H1 (cell line): ENCODE data around the gene UROC1. TPM values are rescaled to one million over a fixed set of nuclear protein-coding genes. Genes with fewer than 3 reads are reported as not detected.

ENCODE experiments used
- CTCF ChIA-PET: fragments of 300-600 bp; sonication (Branson Sonifier 250); formaldehyde crosslinking; loops from one replicate; lab custom pipeline; 2021; ENCODE audit not compliant: partially characterized antibody; lab: Charles Lee
- POLR2A ChIA-PET: fragments of 300-600 bp; sonication (Branson Sonifier 250); formaldehyde crosslinking; loops from one replicate; lab custom pipeline; 2021; ENCODE audit warnings: inconsistent platforms; ENCODE audit not compliant: partially characterized antibody; lab: Charles Lee
- DNase-seq, 2 experiments: peaks; one replicate each; pipeline versions ENCODE4 v3.0.0 to v3.0.0-alpha.2; 2010 to 2022; ENCODE audit warnings: low spot score in 2 of 2, low read depth in 1 of 2, mixed read lengths in 1 of 2
- FAIRE-seq: peaks from 2 replicates; lab custom pipeline; 2011; peaks lifted over from hg19 to GRCh38; lab: Jason Lieb, UNC
- H2AFZ ChIP-seq: 2 replicates; pipeline ENCODE4 v1.8.1; 2012; ENCODE audit warnings: low read length, inconsistent platforms
- H2AK5ac ChIP-seq: 2 replicates; pipeline ENCODE4 v1.6.1; 2013; ENCODE audit warnings: low read depth, low read length
- H2BK120ac ChIP-seq: replicated peaks from 2 replicates; pipeline ENCODE3; 2013; ENCODE audit warnings: low read depth, low read length, inconsistent platforms
- H2BK12ac ChIP-seq: 2 replicates; pipeline ENCODE4 v1.6.1; 2013; ENCODE audit warnings: low read depth, low read length
- H2BK15ac ChIP-seq: 2 replicates; pipeline ENCODE4 v1.6.1; 2013; ENCODE audit warnings: low read length
- H2BK20ac ChIP-seq: 2 replicates; pipeline ENCODE4 v1.6.1; 2013; ENCODE audit warnings: low read length
- H2BK5ac ChIP-seq: 2 replicates; pipeline ENCODE4 v1.6.1; 2013; ENCODE audit warnings: low read depth, low read length
- H3K14ac ChIP-seq: 2 replicates; pipeline ENCODE4 v1.6.1; 2013; ENCODE audit warnings: inconsistent platforms; ENCODE audit not compliant: insufficient read length
- H3K18ac ChIP-seq: 2 replicates; pipeline ENCODE4 v1.6.1; 2013; ENCODE audit warnings: low read length; ENCODE audit errors: extremely low read depth
- H3K23ac ChIP-seq: 2 replicates; pipeline ENCODE4 v1.6.1; 2013; ENCODE audit warnings: inconsistent platforms; ENCODE audit not compliant: insufficient read length
- H3K23me2 ChIP-seq: 2 replicates; pipeline ENCODE4 v1.6.1; 2013; ENCODE audit warnings: low read depth, low read length
- H3K27ac ChIP-seq: 2 replicates; pipeline ENCODE4 v1.6.1; 2011; ENCODE audit warnings: low read depth, low read length, inconsistent platforms
- H3K27me3 ChIP-seq, 4 experiments: replicated peaks in 1 of 4; 1 replicate in 1 of 4; 2 replicates in 3 of 4; pipeline versions ENCODE4 v1.6.1 to v1.8.1; 2011 to 2013; ENCODE audit warnings: low read length in 3 of 4, mild to moderate bottlenecking in 3 of 4, inconsistent platforms in 2 of 4, mixed read lengths in 2 of 4, moderate library complexity in 1 of 4; ENCODE audit not compliant: control insufficient read depth in 3 of 4, insufficient read depth in 3 of 4; ENCODE audit errors: extremely low read depth in 1 of 4
- H3K36me3 ChIP-seq, 4 experiments: 2 replicates each; pipeline versions ENCODE4 v1.6.1 to v1.8.1; 2011 to 2013; ENCODE audit warnings: mild to moderate bottlenecking in 4 of 4, low read length in 3 of 4, moderate library complexity in 2 of 4, control low read depth in 1 of 4, inconsistent platforms in 1 of 4; ENCODE audit not compliant: insufficient read depth in 4 of 4, control insufficient read depth in 2 of 4
- H3K4ac ChIP-seq: replicated peaks from 2 replicates; pipeline ENCODE3; 2013; ENCODE audit warnings: low read length, low read depth, mixed read lengths, inconsistent platforms; ENCODE audit not compliant: insufficient read length
- H3K4me1 ChIP-seq, 4 experiments: replicated peaks in 1 of 4; 1 replicate in 1 of 4; 2 replicates in 3 of 4; pipeline versions ENCODE4 v1.6.1 to v1.8.1; 2011 to 2013; ENCODE audit warnings: low read length in 3 of 4, inconsistent platforms in 2 of 4, mixed read lengths in 1 of 4; ENCODE audit not compliant: insufficient read depth in 4 of 4, control insufficient read depth in 3 of 4
- H3K4me2 ChIP-seq, 2 experiments: 2 replicates each; pipeline versions ENCODE4 v1.6.1 to v1.8.1; 2011 to 2013; ENCODE audit warnings: low read depth in 2 of 2, low read length in 2 of 2, control low read depth in 1 of 2, inconsistent platforms in 1 of 2, mild to moderate bottlenecking in 1 of 2; ENCODE audit not compliant: insufficient read depth in 1 of 2
- H3K4me3 ChIP-seq, 4 experiments: fragments of 200-600, 300-600 bp in 1 of 4; sonication (generic), shearing (Covaris generic), sonication (Bioruptor Twin) in 1 of 4; 2 replicates each; pipeline versions ENCODE4 v1.5.1 to v1.8.1; 2011 to 2016; ENCODE audit warnings: low read length in 4 of 4, low read depth in 3 of 4, control low read depth in 2 of 4, inconsistent platforms in 2 of 4, mild to moderate bottlenecking in 2 of 4, mixed read lengths in 1 of 4, moderate library complexity in 1 of 4; ENCODE audit not compliant: insufficient read depth in 2 of 4; ENCODE audit errors: extremely low read depth in 1 of 4
- H3K56ac ChIP-seq: replicated peaks from 2 replicates; pipeline ENCODE3; 2013; ENCODE audit warnings: low read depth, mild to moderate bottlenecking, mixed read lengths, low read length, inconsistent platforms; ENCODE audit not compliant: insufficient read length
- H3K79me1 ChIP-seq: 2 replicates; pipeline ENCODE4 v1.6.1; 2013; ENCODE audit warnings: low read depth, low read length, control low read depth
- H3K79me2 ChIP-seq, 2 experiments: 2 replicates each; pipeline versions ENCODE4 v1.6.1 to v1.8.1; 2012 to 2013; ENCODE audit warnings: low read length in 2 of 2, mild to moderate bottlenecking in 2 of 2, inconsistent platforms in 1 of 2; ENCODE audit not compliant: insufficient read depth in 2 of 2, control insufficient read depth in 1 of 2
- H3K9ac ChIP-seq, 4 experiments: replicated peaks in 1 of 4; 1 replicate in 1 of 4; 2 replicates in 3 of 4; pipeline versions ENCODE4 v1.6.1 to v1.8.1; 2011 to 2013; ENCODE audit warnings: low read depth in 3 of 4, low read length in 3 of 4, control low read depth in 2 of 4, mild to moderate bottlenecking in 2 of 4, moderate library complexity in 2 of 4, inconsistent platforms in 1 of 4; ENCODE audit errors: extremely low read depth in 1 of 4
- H3K9me3 ChIP-seq, 2 experiments: 2 replicates each; pipeline versions ENCODE4 v1.6.1 to v1.8.1; 2012 to 2013; ENCODE audit warnings: mild to moderate bottlenecking in 2 of 2, moderate library complexity in 2 of 2, control low read depth in 1 of 2, inconsistent platforms in 1 of 2, low read depth in 1 of 2, low read length in 1 of 2, mixed read lengths in 1 of 2; ENCODE audit not compliant: insufficient read depth in 2 of 2
- H4K20me1 ChIP-seq, 2 experiments: replicated peaks in 1 of 2; 2 replicates each; pipeline versions ENCODE3 to v1.8.1; 2011 to 2013; ENCODE audit warnings: inconsistent platforms in 2 of 2, low read length in 2 of 2, mild to moderate bottlenecking in 1 of 2; ENCODE audit not compliant: insufficient read depth in 2 of 2, control insufficient read depth in 1 of 2
- H4K5ac ChIP-seq: 2 replicates; pipeline ENCODE4 v1.6.1; 2013; ENCODE audit warnings: low read length, low read depth, mixed read lengths, inconsistent platforms; ENCODE audit not compliant: insufficient read length
- H4K8ac ChIP-seq: 2 replicates; pipeline ENCODE4 v1.8.0; 2013; ENCODE audit warnings: mild to moderate bottlenecking, moderate library complexity, low read length, inconsistent platforms; ENCODE audit not compliant: insufficient read depth; ENCODE audit errors: extremely low read depth
- H4K91ac ChIP-seq: replicated peaks from 2 replicates; pipeline ENCODE3; 2013; ENCODE audit warnings: low read length, mixed read lengths, inconsistent platforms; ENCODE audit not compliant: insufficient read length
- BCL11A ChIP-seq, 2 experiments: IDR thresholded peaks; one replicate each; pipeline ENCODE4 v1.6.1; 2011; ENCODE audit warnings: low read depth in 2 of 2, low read length in 2 of 2, mild to moderate bottlenecking in 2 of 2
- CBX5 ChIP-seq: fragments of 300-800, 300-1000 bp; sonication (generic); IDR thresholded peaks from 2 replicates; pipeline ENCODE4 v1.7.1; 2016; ENCODE audit warnings: antibody characterized with exemption, low read length, low read depth
- CEBPB ChIP-seq: IDR thresholded peaks from 2 replicates; pipeline ENCODE4 v1.6.1; 2012; ENCODE audit warnings: low read depth, low read length
- EGR1 ChIP-seq: IDR thresholded peaks from 2 replicates; pipeline ENCODE4 v1.6.1; 2011; ENCODE audit warnings: low read depth, low read length, borderline replicate concordance
- HDAC2 ChIP-seq, 2 experiments: fragments of 300-600 bp in 1 of 2; sonication (generic) in 1 of 2; IDR thresholded peaks; 2 replicates each; pipeline ENCODE4 v1.6.1; 2011 to 2012; ENCODE audit warnings: low read depth in 2 of 2, low read length in 2 of 2, mild to moderate bottlenecking in 2 of 2, moderate library complexity in 2 of 2, borderline replicate concordance in 1 of 2, inconsistent platforms in 1 of 2
- RAD21 ChIP-seq, 2 experiments: IDR thresholded peaks in 1 of 2; conservative IDR thresholded peaks in 1 of 2; 2 replicates each; pipeline ENCODE4 v1.6.1; 2011; ENCODE audit warnings: low read depth in 2 of 2, low read length in 2 of 2, improper control_type of control experiment in 1 of 2, inconsistent platforms in 1 of 2, mild to moderate bottlenecking in 1 of 2, moderate library complexity in 1 of 2
- YY1 ChIP-seq: IDR thresholded peaks from 2 replicates; pipeline ENCODE4 v1.6.1; 2011; ENCODE audit warnings: low read depth, mild to moderate bottlenecking, low read length
- ZNF274 ChIP-seq: IDR thresholded peaks from 2 replicates; pipeline ENCODE4 v1.7.0; 2012; ENCODE audit warnings: low read length, borderline replicate concordance; ENCODE audit errors: extremely low read depth
- WGBS, 2 experiments: shearing (Covaris generic) in 1 of 2; methylation state at CpG; one replicate each; pipeline versions ENCODE4 v1.1.6 to v1.1.7; 2013 to 2015; ENCODE audit warnings: low lambda C conversion rate in 2 of 2, mixed read lengths in 2 of 2, inconsistent platforms in 1 of 2, low coverage in 1 of 2, missing lambda C conversion rate in 1 of 2; ENCODE audit not compliant: insufficient replicate concordance in 2 of 2, insufficient coverage in 1 of 2, insufficient read length in 1 of 2; ENCODE audit errors: extremely low coverage in 1 of 2, missing lambda C conversion rate in 1 of 2; 5-methylcytosine and 5-hydroxymethylcytosine counted together
- polyA plus RNA-seq, 7 experiments: library from polyadenylated mRNA; depleted of rRNA in 3 of 7; stranded (reverse) in 5 of 7; unstranded in 2 of 7; fragments of >200 nt in 5 of 7; fragments of 200-250 nt in 2 of 7; gene quantifications; 1 replicate in 5 of 7; 2 replicates in 1 of 7; 4 replicates in 1 of 7; pipeline versions ENCODE4 v1.2.1 to v1.2.3, GENCODE V29; 2011 to 2013; ENCODE audit warnings: missing spikeins in 2 of 7, mixed read lengths in 2 of 7
- total RNA-seq: library from RNA; stranded (reverse); fragmentation: NEBNext Ultra II Directional; extraction: Animal tissue kit (Norgen Biotek cat#: 25700); gene quantifications from 2 replicates; pipeline ENCODE4 v1.2.1, GENCODE V29; 2021
- TF ChIP-seq, protein P1 (sequence below): IDR thresholded peaks from 2 replicates; pipeline ENCODE4 v1.6.1; 2012; ENCODE audit warnings: inconsistent platforms
- TF ChIP-seq, protein P2 (sequence below): IDR thresholded peaks from 2 replicates; pipeline ENCODE4 v1.6.1; 2012; ENCODE audit warnings: inconsistent platforms

The UROC1 gene
- total and polyA plus RNA-seq, 2 of the 8 experiments (the other 6 are each of a cell fraction or from before 2014, with no cell fraction given): 0.03 TPM; not detected in 1

DNA sequence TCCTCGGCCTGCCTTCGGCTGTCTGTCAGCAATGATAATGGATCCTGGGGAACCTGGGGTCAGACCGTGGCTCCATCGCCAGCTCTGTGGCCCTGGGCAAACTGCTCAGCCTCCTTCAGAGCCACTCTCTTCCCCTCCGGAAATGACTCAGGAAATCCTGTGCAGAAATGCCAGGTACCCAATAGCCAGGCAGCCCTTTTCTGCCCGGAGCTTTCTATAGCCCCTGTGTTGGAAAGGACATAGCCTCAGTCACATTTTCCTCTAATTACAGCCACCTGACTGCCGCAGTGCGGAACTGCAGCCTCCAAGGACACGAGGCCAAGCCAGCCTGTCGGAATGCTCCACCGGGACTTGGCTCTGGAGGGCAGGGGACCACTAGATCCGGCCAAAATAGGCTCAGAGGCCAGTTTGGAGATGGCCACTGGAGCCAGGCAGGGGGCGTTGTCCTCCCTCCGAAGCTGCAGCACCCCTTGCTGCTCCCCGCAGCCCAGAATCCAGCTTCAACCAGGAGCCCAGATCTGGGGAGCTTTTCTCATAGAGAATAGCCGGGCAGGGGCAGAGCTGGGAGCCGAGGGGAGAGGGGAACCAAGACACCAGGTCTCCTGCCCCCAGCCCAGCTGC, 30.3 kb downstream of the UROC1 start:
- Histone ChIP-seq H2AFZ (no peak overlapping the region), H2BK15ac (peak overlapping the region; percentile 46; the same call in 1 of the 2 replicates), H4K20me1 (no peaks in the 10 kb centered on the region), H2AK5ac (no peak overlapping the region; the same call in 1 of the 2 replicates), H4K5ac (no peak overlapping the region), H3K27me3 (0 out of 7 replicates have a peak, but pooled peaks cover 0 to 2% (median 0%) of the 10 kb centered on the region in 4 experiments), H3K56ac (no peak overlapping the region), H3K9ac (no peak overlapping the region), H4K91ac (peak overlapping the region; percentile 82), H3K4ac (peak overlapping the region; percentile 40), H3K79me1 (no peaks in the 10 kb centered on the region), H2BK20ac (peak overlapping the region; percentile 62; the same call in 1 of the 2 replicates), H2BK12ac (peak overlapping the region; percentile 95; the same call in 1 of the 2 replicates), H3K4me2 (no peak overlapping the region), H3K27ac (no peak overlapping the region), H3K23me2 (0 out of 2 replicates have a peak, but pooled peaks cover 1% of the 10 kb centered on the region), H3K14ac (no peak overlapping the region), H3K23ac (no peak overlapping the region), H2BK5ac (peak overlapping the region; percentile 87; the same call in 1 of the 2 replicates), H2BK120ac (no peak overlapping the region), H3K4me1 (peaks cover 0 to 22% (median 12%) of the 10 kb centered on the region in 4 experiments; a peak in 6 of 7 replicates), H3K36me3 (no peaks in the 10 kb centered on the region), H3K9me3 (no peaks in the 10 kb centered on the region), H4K8ac (no peak overlapping the region), H3K18ac (no peak overlapping the region), H3K4me3 (no peak overlapping the region), H3K79me2 (no peaks in the 10 kb centered on the region)
- WGBS, 2 experiments: 80% methylated on average over 17 of the region's 17 CpGs; no CpG with 5 or more reads in 1 of the 2 experiments
- no peak for DNase-seq
- POLR2A ChIA-PET: interaction anchor here (4.6 kb wide), 1 partner anchor 12 kb away, joined by 23 read pairs; the partner anchor contains the start of gene ZXDC
- no peak for FAIRE-seq
- CTCF ChIA-PET: interaction anchor here (0.6 to 5.7 kb wide), 18 partner anchors 9 to 350 kb away, joined by 3 to 49 read pairs (median 3); partner anchors contain the start of gene CFAP100
- TF ChIP-seq ZNF274 (no peak), EGR1 (no peak), RAD21 (IDR thresholded peaks at IDR 0.05 in 1 of 2, conservative IDR thresholded peaks at IDR 0.05 in 1 of 2; ENCODE audit: low read depth in 2 of 2, low read length in 2 of 2) (peak in 1 of 2 experiments; percentile 49; a peak in 3 of 4 replicates), YY1 (no peak), BCL11A (IDR thresholded peaks at IDR 0.05; ENCODE audit: low read depth in 2 of 2, low read length in 2 of 2) (no peak), HDAC2 (IDR thresholded peaks at IDR 0.05; ENCODE audit: borderline replicate concordance in 1 of 2, low read depth in 2 of 2, low read length in 2 of 2) (no peak), CEBPB (no peak), CBX5 (no peak)
- TF ChIP-seq, protein P1, sequence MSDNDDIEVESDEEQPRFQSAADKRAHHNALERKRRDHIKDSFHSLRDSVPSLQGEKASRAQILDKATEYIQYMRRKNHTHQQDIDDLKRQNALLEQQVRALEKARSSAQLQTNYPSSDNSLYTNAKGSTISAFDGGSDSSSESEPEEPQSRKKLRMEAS: peak; percentile 83
- TF ChIP-seq, protein P2, sequence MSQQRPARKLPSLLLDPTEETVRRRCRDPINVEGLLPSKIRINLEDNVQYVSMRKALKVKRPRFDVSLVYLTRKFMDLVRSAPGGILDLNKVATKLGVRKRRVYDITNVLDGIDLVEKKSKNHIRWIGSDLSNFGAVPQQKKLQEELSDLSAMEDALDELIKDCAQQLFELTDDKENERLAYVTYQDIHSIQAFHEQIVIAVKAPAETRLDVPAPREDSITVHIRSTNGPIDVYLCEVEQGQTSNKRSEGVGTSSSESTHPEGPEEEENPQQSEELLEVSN: peak; percentile 77
